ENCODE measurements around the gene ZP2.
"Not testable (repeated sequence)": the region's sequence is repeated elsewhere in the genome, so short reads cannot be mapped to it uniquely, and the experiment has no call there.

ZP2 gene

DNA sequence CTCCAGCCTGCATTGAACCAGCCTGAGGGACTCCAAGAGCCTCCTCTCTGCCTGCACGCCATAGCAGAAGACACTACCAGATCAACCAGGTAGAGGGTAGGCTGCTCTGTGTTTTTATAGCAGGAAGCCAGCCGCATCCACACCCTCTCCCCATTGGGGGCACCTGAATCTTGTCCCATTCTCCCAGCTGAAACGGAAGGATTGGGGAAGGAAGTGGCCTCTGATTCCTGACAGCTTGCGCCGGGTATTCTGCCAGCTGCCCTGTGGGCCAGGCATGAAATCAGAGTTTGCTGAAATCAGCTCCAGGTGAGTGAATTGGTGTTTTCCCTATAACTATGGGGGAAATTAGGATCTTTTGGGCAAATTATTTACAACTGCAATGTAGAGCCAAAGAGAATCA lies at the start of gene ZP2:
Gene ZP2 (minus strand): TSS at position 89 of the 400 bp plus-strand sequence. CDS start 27 bp downstream, at position 62.
- DNase-seq (ENCODE audit: low read depth in 2 of 2) = no peak

DNA sequence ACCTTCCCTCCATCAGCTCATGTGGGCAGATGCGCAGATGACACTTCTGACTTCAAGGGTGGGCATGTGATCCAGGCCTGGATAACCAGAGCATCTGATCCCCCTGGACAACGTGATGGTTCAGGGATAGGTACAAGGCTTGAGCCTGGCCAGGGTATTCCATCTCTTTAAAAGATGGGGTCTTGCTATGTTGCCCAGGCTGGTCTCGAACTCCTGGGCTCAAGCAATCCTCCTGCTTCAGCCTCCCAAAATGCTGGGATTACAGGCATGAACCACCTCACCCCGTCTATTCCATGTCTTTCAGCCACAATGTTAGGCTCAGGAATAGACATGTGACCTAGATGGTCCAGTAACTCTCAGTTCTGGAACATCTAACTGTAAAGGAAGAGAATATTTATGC lies 45.9 kb upstream of the ZP2 start:
- DNase-seq (ENCODE audit: low read depth in 2 of 2) = no peak

DNA sequence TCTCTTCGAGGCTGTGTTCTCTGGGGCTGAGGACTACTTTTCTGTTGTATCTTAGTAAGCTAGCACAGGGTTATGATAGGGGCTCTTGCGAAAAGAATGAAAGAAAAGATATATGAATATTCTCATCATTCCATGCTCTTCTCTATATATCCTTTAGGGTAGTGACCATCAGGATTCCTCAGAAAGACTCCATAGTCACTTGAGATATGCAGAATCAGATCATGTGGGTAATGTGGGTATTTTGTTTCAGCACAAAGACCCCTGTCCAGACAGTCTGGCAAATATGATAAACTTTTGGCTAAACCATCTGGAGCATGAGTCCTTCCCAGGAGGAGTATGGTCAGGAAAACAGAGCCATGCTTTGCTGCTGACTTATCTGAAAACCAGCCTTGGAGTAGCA lies 45.3 kb upstream of the ZP2 start:
- no peak for DNase-seq (ENCODE audit: low read depth in 2 of 2)

DNA sequence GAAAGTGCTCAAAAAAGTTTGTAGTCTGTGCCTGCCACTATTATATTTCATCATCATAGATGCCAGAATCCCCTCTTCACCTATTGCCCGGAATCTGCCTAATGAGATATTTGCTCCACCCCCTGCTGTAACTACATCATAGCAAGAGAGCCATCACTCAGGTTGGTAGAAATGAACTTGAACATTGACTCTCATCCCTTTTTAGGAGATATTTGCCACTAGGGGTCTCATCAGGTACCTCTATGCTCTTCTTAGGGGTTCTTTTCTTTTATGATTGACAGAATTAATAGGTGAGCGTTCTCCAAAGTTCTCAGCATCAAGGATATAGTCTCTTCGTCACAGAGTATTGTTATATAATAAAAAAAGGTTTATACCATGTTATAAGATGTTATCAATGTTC lies 42.1 kb upstream of the ZP2 start:
- DNase-seq (ENCODE audit: low read depth in 2 of 2) = no peak

DNA sequence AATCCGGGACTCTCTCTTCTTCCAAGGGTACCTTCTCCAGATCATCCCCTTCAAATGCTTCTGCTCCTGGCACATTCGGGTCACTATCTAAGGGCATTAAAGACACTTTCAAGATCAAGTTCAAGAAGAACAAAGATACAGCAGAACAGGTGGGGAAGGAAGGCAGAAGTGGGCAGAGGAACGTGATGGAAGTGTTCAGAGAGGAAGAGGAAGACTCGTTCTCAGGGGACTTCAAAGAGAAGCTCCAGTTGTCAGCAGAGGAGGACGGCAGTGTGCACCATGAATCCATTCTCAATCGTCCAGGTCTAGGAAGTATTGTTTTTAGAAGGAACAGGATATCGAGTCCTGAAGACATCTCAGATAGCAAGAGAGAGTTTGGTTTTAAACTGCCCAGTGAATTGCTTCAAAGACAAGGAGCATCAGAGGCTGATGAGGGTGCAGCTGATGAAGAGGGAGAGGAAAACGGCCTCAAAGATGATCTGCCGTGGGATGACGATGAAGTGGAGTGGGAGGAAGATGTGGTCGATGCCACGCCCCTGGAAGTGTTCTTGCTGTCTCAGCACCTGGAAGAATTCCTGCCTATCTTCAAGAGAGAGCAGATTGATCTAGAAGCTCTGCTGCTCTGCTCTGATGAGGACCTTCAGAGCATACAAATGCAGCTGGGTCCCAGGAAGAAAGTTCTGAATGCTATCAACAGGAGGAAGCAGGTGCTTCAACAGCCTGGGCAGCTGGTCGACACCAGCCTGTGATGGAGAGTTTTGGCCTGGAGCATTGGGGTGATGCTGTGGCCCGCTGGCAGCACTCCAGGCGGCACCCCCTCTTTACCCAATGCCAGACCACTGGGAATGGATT lies 38.9 kb upstream of the ZP2 start:
- DNase-seq (ENCODE audit: low read depth in 2 of 2) = no peak

DNA sequence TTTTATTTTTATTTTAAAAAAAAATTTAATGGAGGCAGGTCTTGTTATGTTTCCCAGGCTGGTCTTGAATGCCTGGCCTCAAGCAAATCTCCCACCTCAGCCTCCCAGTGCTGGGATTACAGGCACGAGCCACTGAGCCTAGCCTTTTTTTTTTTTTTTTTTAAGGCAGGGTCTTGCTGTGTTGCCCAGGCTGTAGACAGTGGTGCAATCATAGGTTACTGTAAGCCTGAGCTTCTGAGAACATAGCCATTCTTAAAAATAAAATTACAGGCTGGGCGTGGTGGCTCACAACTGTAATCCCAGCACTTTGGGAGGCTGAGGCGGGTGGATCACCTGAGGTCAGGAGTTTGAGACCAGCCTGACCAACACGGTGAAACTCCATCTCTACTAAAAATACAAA lies 36.8 kb upstream of the ZP2 start:
- not testable (repeated sequence) for DNase-seq (ENCODE audit: low read depth in 2 of 2)

DNA sequence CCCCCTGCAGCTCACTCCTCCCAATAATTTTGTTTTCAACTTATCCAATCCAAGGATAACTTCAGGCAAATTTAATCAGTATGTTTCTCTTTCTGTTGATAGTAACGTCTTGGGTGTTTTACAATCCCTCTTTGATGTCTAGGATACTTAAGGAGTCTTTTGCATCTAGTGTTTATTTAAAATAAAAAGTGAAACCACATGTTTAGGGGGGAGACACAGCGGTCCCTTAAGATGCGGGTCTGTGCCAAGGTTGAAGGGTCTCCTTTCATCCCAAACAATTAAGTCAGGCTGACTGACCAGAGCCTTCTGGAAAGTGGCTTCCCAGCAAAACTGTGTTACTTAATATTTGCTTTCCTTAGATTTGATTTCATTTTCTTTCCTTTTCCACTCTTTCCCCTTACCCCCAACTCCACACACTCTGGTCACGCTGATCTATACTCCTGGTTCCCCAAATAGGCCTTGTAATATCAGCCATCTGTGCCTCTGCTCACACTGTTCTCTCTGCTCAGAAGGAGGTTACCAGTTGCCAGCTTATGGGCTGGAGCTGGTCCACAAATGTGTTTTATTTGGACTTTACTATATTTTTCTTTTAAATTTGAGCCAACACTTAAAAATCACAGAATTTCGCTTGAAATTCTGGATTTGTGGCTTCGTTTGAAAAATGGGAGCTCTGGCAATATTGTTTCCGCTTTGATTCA lies 33.3 kb upstream of the ZP2 start:
- DNase-seq (ENCODE audit: low read depth in 2 of 2) = no peak

DNA sequence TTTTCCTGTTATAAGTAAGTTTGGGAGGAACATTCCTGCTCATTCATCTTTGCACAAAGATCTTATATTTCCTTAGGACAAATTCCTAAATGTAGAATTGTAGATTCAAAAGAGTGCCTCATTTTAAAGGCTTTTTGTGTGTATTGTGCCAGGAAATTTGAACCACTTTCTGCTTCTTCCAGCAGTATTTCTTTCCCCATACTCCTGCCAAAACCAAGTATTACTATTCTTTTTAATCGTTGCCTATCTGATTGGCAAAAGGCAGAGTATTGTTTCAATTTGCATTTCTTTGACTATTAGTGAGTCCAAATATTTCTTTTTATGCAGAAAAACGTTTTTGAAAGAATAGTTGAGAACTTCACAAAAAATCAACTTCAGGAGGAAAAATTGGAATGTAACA lies 31.4 kb upstream of the ZP2 start:
- no peak for DNase-seq (ENCODE audit: low read depth in 2 of 2)

DNA sequence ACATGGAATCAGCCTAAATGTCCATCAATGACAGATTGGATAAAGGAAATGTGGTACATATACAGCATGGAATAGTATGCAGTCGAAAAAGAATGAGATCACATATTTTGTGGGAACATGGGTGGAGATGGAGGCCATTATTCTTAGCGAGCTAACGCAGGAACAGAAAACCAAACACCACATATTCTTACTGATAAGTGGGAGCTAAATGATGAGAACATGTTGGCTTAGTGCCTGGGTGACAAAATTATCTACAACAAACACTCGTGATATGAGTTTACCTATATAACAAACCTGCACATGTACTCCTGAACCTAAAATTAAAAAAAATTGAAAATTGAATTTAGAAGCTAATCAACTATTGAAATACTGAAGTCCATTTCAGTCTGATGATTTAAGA lies 28.3 kb upstream of the ZP2 start:
- no peak for DNase-seq (ENCODE audit: low read depth in 2 of 2)

DNA sequence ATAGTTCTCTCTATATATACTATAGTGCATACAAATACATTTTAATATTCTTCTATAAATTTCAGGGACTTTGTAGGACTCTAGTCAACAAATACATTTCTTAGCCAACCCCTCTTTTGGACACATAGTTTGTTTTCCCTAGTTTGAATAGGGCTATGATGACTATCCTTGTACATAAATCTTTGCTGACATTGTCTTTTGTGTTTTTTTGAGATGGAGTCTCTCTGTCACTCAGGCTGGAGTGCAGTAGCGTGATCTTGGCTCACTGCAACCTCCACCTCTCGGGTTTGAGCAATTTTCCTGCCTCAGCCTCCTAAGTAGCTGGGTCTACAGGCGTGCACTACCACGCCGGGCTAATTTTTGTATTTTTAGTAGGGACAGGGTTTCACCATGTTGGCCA lies 25.5 kb upstream of the ZP2 start:
- DNase-seq (ENCODE audit: low read depth in 2 of 2) = no peak

DNA sequence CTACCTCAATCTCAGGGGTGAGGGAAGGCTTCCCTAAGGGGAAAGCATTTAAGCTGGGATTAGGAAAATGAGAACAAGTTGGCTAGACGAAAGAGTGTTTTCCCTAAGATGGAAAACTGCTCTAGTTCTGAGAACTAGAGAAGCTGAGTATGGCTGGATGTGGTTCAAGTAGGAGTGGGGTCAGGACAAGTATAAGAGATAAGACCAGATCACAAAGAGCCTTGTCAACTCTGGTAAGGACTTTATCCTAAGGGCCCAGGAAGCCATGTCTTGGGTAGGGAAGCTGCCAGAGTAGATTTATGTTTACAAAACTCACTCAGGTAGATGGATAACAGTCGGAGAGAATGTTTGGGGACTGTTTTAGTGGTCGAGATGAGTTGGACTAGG lies 23.8 kb upstream of the ZP2 start:
- DNase-seq (ENCODE audit: low read depth in 2 of 2) = no peak

DNA sequence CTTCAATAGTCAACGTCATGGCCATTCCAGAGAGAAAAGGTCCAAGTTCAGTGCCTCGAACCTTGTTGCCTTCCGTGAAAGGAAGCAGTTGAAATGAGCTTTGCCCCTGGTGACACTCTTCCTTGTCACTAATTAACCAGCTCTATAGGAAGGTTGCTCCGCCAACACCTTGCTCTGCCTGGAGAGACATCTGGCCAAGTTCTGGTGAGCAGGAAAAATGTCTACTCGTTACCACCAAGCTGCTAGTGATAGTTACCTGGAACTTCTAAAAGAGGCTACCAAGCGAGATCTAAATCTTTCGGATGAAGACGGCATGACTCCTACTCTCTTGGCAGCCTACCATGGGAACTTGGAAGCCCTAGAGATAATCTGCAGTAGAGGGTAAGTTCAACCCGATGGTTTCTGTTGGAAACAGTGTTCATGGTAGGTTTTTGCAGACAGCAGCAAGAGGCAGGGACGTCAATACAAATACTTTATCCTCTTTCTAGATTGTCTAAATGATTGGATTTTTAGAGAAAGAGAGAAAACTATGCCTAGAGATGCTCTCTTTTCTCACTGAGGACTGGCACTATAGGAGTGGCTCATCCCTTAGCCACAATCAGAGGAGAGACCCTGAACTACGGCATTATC lies 22.3 kb upstream of the ZP2 start, which contains the start of gene ANKS4B:
Gene ANKS4B (plus strand): TSS at position 179 of the 630 bp plus-strand sequence. CDS start 39 bp downstream, at position 218.
- DNase-seq (ENCODE audit: low read depth in 2 of 2) = no peak

DNA sequence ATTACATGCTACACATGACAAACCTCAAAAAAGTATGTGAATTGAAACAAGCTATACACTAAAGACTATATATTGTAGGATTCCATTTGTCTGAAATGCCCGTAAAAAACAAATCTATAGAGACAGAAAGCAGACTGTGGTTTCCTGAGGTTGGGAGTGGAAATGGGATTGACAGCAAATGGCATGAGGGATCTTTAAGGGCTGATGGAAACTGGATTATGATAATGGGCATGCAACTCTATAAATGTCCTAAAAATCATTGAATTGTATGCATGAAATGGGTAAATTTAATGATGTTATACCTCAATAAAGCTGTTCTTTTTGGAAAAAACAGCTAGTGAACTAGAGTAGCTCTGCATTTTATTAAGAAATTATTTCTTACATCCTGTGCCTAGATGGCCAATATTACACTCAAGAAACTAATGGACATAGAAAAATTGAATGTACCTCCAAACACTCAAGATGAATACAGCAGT lies 21.7 kb upstream of the ZP2 start:
- no peak for DNase-seq (ENCODE audit: low read depth in 2 of 2)

DNA sequence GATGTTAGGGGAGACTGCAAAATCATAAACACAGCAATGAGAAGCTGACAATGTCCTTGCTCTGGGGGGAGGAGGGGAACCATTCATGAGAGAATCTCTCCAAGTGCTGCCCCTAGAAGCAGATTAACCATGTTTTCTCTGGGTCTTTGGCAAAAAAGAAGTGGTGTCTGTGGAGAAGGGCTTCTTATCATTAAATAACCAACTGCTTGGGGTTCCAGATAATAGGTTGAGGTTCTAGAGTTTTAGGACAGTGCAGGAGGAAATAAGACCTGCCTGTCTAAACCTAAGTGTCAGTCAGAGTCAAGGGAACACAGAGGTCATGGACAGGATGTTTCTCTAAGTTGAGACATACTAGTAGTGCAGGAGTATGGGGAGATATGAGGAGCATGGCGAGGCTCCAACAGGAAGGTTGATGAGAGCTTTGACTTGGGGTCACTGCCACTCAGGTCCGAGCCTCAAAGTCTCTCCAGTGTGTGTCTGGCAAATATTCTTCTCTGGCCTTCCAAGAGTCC lies 17.0 kb upstream of the ZP2 start:
- DNase-seq (ENCODE audit: low read depth in 2 of 2) = no peak

DNA sequence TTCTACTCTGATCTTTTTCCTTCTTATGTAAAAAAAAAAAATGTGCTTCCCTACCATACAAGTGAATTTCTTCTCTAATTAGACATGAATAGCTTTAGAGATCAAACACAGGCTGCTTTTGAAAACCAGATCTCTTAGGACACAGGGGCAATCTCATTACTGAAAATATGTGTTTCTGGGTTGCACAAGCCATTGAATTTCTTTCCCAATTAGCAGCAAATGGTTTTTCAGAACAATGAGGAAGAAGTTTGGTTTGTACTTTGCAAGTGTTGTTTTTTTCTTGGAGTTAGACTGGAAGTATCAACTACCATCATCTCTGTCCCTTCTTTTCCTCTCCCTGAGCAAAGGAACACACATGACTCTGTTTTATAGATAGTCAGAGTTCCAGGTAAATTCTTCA lies 16.5 kb upstream of the ZP2 start:
- DNase-seq (ENCODE audit: low read depth in 2 of 2) = no peak

DNA sequence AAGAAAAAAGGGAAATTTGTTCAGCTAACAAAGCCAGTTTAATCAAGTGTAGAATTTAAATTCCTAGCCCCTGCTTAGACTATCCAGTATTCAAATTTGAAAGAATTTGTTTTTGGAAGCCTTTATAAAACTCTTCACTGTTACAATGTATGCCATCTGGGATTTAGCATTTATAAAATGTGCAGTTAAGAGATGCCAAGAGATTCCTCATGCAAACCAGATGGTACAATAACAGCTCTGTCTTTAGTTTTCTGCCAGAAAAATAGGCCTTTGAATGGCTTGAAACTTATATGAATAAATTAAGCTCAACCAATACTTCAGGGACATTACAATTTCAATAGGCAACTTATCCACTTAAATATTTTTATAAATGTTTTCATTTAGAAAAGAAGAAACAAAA lies 15.4 kb upstream of the ZP2 start:
- DNase-seq (ENCODE audit: low read depth in 2 of 2) = no peak

DNA sequence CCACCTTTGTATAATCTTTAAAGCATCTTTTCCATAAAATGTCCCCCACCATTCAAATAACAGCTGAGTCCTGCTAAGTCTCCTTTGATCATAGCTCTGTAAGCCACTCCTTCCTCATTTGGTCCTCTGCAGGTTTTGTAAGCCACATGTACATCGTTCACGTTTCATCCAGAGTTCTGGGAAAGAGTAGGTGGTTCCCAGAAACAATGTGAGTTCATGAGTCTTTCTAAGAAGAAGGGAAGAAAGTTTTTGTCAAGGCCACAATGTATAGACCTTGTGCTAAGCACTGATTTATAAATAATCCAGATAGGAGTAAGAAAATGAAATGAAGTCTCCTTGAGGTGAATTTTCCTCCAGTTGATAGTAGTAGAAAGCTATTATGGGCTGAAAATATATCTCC lies 13.4 kb upstream of the ZP2 start:
- no peak for DNase-seq (ENCODE audit: low read depth in 2 of 2)

DNA sequence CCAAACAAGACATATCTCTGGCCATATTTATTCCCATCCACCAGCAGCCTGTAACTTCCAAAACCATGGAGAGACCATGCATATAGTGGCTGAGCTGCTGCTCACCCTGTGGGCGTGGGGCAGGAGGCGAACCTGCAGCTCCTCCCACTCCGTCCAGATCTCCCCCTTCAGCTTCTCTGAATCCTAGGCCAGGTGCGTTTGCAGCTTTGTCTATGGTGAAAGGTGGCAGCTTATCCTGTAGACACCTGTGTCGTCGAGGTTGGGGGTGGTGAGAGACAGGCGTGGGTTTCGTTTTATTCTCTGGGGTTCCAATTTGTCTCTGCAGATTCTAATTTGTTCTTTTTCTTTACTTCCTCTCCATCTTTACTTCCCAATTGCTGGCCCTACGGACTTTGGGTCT lies 12.4 kb upstream of the ZP2 start:
- no peak for DNase-seq (ENCODE audit: low read depth in 2 of 2)

DNA sequence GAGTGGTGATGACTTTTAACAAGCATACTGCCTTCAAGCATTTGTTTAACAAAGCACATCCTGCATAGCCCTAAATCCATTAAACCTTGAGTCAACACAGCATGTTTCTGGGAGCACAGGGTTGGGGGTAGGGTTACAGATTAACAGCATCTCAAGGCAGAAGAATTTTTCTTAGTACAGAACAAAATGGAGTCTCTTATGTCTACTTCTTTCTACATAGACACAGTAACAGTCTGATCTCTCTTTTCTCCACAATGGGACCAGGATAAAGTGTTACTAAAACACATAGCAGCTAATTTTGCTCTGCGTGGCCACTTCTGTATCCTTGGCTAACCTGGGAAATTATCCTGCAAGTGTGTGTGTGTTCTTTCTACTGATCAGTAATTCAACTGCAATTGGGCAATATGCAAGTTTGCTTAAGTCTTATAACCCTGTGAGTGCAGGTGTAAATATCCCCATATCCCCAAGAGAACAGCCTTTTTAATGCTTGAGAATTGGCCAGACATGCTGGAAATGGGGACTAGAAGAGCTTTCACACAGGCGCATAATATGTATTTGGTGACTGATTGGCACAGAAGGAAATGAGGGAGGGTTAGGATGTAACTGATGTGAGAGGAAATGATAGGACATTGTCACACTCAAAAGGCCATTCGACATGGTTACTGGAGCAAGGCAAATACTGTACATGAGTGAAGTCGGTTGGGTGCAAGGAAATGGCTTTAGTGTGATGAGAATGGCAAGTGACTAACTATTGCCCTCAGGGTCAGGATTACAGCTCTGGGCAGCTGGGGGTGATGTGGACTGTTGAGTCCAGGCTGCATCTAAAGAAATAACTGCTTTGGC lies 11.3 kb upstream of the ZP2 start:
- DNase-seq (ENCODE audit: low read depth in 2 of 2) = no peak

DNA sequence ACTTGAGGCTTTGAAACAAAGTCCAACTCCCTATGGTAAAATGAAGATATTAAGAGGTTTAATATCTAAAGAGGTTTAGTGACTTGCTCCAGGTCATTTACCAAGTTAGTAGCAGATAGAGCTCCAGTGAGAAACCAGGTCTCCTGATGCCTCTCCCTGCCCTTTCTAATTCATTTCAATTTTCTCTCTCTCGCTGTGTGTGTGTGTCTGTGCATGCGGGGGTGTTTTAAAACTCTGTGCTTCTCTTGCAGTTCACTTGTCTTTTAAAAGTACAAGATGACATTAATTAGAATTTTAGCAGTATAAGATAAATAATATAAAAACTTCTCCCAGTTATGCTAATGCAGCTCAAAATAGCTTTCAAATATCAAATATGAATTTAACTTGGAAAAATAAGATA lies 8.2 kb upstream of the ZP2 start:
- DNase-seq (ENCODE audit: low read depth in 2 of 2) = no peak

DNA sequence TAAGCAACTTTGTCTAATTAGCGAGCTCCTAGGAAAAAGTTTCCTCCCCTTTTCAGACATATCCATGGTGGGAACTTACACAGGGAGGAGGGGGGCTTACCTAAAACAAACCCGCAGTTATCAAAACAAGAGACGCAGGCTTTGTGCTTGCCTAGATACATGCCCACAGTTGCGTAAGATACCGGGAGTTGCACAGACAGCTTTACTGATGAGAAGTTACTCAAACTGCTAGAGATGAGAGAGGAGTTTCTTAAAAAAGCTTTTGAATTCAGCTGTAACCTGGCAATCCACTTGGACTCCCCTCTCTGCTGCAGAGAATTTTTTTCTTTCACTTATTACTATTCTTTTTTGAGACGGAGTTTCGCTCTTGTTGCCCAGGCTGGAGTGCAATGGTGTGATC lies 6.8 kb upstream of the ZP2 start:
- no peak for DNase-seq (ENCODE audit: low read depth in 2 of 2)

DNA sequence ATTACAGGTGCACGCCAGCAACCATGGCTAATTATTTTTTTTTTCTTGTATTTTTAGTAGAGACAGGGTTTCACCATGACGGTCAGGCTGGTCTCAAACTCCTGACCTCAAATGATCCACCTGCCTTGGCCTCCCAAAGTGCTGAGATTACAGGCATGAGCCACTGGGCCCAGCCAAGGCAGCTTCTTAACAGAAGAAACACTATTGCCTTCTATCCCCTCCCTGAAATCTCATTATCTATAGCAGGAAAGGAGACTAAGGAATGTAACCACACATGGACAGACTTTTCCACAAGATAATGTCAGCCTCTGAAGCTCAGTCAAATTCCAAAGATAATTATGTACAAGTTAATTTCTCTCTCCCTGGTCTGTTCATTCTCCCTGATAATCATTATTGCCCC lies 5.7 kb upstream of the ZP2 start:
- no peak for DNase-seq (ENCODE audit: low read depth in 2 of 2)

Measured in stimulated activated CD8-positive, alpha-beta memory T cell treated with anti-CD3 and anti-CD28 coated beads, Interleukin-2, amount 100 ng/mL, for 1 hour (primary cell).